ENCODE results near the gene BCL6B.
A peak's percentile ranks its signal among the peaks of the same experiment; 100 is the strongest.
"Not testable (repeated sequence)": the region's sequence is repeated elsewhere in the genome, so short reads cannot be mapped to it uniquely, and the experiment has no call there.

BCL6B gene

DNA sequence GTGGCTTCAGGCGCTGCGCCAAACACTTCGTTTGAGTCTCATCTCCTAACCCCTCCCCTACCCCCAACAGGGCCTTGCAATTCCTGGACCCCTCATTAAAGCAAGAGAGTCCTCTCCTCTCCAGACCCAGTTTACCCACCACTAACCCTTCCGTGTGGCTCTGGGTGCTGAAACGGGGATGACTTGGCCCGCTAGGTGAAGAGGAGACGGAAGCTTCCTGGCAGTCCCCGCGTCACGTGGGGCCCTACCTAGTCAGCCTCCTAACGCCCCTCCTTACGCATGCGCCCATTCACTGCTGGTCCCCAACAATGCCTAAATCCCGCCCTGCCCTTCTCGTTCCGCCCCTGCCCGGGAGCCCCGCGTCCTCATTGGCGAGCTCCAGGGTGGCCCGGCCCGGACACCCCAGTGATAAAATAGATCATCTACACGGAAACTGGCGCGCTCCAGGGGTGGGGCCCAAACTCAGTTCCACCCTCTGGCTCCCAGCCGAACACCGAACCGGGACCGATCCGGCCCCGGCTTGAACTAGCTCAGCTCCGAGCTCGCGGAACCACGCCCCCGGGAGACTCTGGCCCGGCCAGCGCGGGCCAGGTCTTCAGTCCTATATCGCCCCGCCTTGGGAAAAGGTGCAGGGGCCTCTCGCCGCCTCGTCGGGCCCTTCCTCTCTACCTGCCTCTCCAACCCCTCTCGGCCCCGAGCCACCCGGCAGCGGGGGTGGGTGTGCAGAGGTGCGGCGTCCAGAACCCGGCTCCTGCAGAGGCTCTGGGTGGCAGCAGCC is 12.9 kb downstream of the BCL6B start, which contains the start of gene SLC16A13:
SLC16A13 (plus strand) TSS at position 425 of the 778 bp plus-strand sequence. CDS start 368 bp downstream, outside the sequence.
- H3K36me3 Mint-ChIP-seq = no peaks in the 10 kb centered on the region
- peak within 1 kb of the TSS; percentile 94 for H3K4me3 Mint-ChIP-seq
- ATAC-seq = peak; percentile 97
- H3K4me1 Mint-ChIP-seq = peaks cover 55% of the 10 kb centered on the region
- no peaks in the 10 kb centered on the region for H3K9me3 Mint-ChIP-seq
- H3K27ac Mint-ChIP-seq = peak within 1 kb of the TSS; percentile 98
- H3K27me3 Mint-ChIP-seq = no peaks in the 10 kb centered on the region

GRCh38 chr17:7038025-7038862 is 15.4 kb downstream of the BCL6B start:
- H3K4me1 Mint-ChIP-seq = peaks cover 62% of the 10 kb centered on the region
- H3K36me3 Mint-ChIP-seq = no peaks in the 10 kb centered on the region
- H3K27me3 Mint-ChIP-seq = no peaks in the 10 kb centered on the region

DNA sequence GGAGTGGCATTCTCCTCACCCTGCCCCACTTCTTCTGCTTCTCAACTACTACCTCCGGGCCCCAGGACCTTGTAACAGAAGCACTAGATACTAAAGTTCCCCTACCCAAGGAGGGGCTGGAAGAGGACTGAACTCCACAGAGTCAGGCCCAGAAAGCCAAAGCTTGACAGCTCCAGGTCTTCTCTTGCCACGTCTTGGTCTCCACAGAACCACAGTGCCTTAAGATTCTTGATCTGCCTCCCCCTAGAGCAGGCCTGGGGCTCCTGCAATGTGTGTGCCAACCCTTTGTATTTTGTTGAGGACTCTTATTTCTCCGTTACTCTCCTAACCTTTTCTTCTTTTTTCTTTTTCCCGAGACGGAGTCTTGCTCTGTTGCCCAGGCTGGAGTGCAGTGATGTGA is 17.0 kb downstream of the BCL6B start:
- no peaks in the 10 kb centered on the region for H3K9me3 Mint-ChIP-seq
- no peak overlapping the region for H3K4me3 Mint-ChIP-seq
- no peak for ATAC-seq
- peaks cover 67% of the 10 kb centered on the region for H3K4me1 Mint-ChIP-seq
- H3K27ac Mint-ChIP-seq = no peak overlapping the region
- no peaks in the 10 kb centered on the region for H3K27me3 Mint-ChIP-seq
- no peaks in the 10 kb centered on the region for H3K36me3 Mint-ChIP-seq

More at GRCh38 chr17:7038025-7038862, 15.4 kb downstream of the BCL6B start:
- peak overlapping the region; percentile 1 for H3K4me3 Mint-ChIP-seq
- H3K27ac Mint-ChIP-seq = no peak overlapping the region
- ATAC-seq = no peak
- H3K9me3 Mint-ChIP-seq = no peaks in the 10 kb centered on the region

DNA sequence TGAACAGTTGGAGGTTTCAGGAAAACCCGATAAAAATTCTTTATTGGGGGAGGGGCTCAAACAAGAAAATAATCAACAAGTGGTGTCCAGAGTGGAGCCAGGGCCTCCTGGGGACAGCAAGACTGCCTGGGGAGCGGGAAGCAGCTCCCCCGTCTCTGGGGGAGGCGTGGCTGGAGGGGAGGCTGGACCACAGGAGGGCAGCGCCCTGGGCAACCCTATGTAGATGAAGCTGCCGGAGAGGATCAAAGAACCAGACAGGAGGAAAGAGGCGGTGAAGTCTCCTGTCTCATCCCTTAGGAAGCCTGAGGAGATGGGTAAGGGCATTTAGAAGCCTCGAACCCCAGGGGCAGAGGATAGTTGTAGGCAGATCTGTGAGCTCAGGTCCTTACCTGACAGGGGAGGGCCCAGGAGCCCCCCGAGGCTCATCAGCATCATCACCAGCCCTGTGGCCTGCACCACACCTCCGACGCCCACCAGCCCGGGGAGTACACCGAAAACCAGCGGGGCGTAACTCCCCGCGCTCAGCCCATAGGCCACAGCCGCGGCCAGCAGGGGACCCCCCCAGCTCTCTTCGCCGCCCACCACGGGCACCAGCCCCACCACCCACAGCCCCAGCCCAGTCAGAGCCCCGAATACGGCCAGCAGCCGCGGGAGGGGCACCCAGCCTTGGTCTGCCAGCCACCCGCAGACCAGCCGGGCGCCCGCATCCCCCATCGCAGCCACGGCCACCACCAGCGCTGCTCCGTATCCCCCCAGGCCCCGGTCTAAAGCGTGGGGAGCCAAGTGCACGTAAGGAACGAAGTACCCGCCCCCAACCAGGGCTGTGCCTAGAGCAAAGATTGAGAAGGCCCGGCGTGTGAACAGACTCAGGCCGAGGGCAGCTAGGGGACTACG is 19.0 kb downstream of the BCL6B start:
- no peaks in the 10 kb centered on the region for H3K9me3 Mint-ChIP-seq
- no peaks in the 10 kb centered on the region for H3K36me3 Mint-ChIP-seq
- peaks cover 61% of the 10 kb centered on the region for H3K4me1 Mint-ChIP-seq
- peak overlapping the region; percentile 78 for H3K4me3 Mint-ChIP-seq
- peak; percentile 28 for ATAC-seq
- no peaks in the 10 kb centered on the region for H3K27me3 Mint-ChIP-seq
- H3K27ac Mint-ChIP-seq = peak overlapping the region; percentile 85

DNA sequence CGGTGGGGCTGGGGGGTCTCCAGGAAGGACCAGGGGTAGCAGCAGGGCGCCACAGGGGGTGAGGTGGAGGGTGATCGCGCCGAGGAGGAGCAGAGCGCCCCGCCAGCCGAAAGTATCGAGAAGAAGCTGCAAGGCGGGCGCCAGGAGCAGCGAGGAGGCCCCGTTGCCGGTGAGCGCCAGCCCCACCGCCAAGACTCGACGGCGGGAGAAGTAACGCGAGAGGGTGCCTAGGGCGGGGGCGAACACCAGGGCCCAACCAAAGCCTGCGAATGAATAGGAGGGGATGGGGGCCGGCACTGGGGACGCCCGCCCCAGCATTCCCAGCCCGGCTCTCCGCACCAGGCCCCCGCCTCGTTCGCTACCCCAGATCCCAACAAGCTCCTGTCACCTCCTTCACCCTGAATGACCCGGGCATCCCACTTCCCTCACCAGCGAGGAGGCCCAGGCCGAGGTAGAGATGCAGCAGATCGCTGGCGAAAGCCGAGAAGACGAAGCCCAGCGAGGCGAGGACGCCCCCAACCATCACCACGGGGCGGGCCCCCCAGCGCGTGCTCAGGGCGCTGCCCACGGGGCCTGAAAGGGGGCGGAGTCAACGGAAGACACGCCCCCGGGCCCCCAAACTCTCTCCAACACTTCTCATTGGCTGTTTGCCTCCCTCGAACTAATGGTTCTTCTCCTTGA is 19.8 kb downstream of the BCL6B start:
- H3K27me3 Mint-ChIP-seq = no peaks in the 10 kb centered on the region
- peak; percentile 14 for ATAC-seq
- H3K4me3 Mint-ChIP-seq = peak overlapping the region; percentile 78
- H3K36me3 Mint-ChIP-seq = no peaks in the 10 kb centered on the region
- H3K9me3 Mint-ChIP-seq = no peaks in the 10 kb centered on the region
- peak overlapping the region; percentile 85 for H3K27ac Mint-ChIP-seq
- peaks cover 60% of the 10 kb centered on the region for H3K4me1 Mint-ChIP-seq

DNA sequence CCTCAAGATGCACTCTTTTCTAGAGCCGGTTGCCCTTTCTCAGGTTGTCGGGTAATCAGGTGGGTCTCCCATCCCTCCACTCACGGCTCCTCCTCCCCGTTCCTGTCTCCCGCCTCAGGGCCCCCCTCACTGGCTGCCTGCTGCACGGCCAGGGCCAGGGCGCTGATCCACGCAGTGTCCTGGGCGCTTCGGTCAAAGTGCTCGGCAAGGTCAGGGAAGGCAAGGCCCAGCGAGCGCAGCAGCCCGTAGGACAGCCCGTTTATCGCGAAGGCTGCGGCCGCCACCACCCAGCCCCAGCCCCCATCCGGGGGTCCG is 20.3 kb downstream of the BCL6B start:
- H3K9me3 Mint-ChIP-seq = no peaks in the 10 kb centered on the region
- H3K27me3 Mint-ChIP-seq = no peaks in the 10 kb centered on the region
- H3K4me1 Mint-ChIP-seq = peaks cover 59% of the 10 kb centered on the region
- peak overlapping the region; percentile 78 for H3K4me3 Mint-ChIP-seq
- no peak for ATAC-seq
- H3K27ac Mint-ChIP-seq = peak overlapping the region; percentile 85
- H3K36me3 Mint-ChIP-seq = no peaks in the 10 kb centered on the region

- H3K36me3 Mint-ChIP-seq = no peaks in the 10 kb centered on the region
- H3K27ac Mint-ChIP-seq = peak within 1 kb of the TSS; percentile 85
- no peaks in the 10 kb centered on the region for H3K27me3 Mint-ChIP-seq
- peak within 1 kb of the TSS; percentile 78 for H3K4me3 Mint-ChIP-seq
- ATAC-seq = peak; percentile 70
- no peaks in the 10 kb centered on the region for H3K9me3 Mint-ChIP-seq
- H3K4me1 Mint-ChIP-seq = peaks cover 54% of the 10 kb centered on the region
Measured at GRCh38 chr17:7043497-7044198, 20.8 kb downstream of the BCL6B start, which contains the start of gene SLC16A11. Gene SLC16A11 (minus strand): TSS chr17:7044092. CDS start chr17:7043513, 579 bp downstream.

GRCh38 chr17:7045492-7046126 is 22.8 kb downstream of the BCL6B start:
- peak; percentile 34 for ATAC-seq
- Mint-ChIP-seq H3K4me3 (peak overlapping the region; percentile 76), H3K27ac (peak overlapping the region; percentile 58), H3K9me3 (no peaks in the 10 kb centered on the region), H3K36me3 (no peaks in the 10 kb centered on the region), H3K4me1 (peaks cover 46% of the 10 kb centered on the region), H3K27me3 (no peaks in the 10 kb centered on the region)

DNA sequence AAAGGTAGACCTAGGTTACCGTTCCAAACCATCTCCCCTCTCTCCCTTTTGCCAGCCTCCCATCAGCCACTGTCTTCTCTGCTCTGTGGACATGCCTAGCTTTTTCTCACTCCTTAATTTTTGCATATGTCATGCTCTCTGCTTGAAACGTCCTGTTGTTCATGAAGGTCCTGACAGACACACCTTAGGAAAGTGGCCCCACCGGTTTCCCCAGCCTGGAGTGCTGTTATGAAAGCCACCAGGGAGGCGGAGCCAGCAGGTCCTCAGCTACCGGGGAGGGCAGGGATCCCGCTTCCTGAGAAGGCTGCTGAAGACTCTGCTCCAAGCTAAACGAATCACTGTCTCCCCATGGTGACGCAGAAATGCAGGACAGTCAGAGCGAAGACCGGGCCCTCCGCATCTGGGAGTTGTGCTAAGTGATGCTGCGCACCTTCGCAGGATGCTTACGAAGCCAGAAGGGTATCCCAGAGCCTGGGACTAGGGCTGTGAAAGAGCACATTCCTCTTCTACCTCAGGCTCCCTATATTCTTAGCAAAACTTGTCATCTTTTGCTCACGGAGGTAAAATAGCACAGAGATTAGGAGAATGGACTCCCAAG is 23.4 kb downstream of the BCL6B start:
- H3K4me3 Mint-ChIP-seq = peak overlapping the region; percentile 76
- no peaks in the 10 kb centered on the region for H3K36me3 Mint-ChIP-seq
- no peaks in the 10 kb centered on the region for H3K27me3 Mint-ChIP-seq
- peaks cover 43% of the 10 kb centered on the region for H3K4me1 Mint-ChIP-seq
- peak overlapping the region; percentile 58 for H3K27ac Mint-ChIP-seq
- no peak for ATAC-seq
- no peaks in the 10 kb centered on the region for H3K9me3 Mint-ChIP-seq

- peak; percentile 26 for ATAC-seq
- Mint-ChIP-seq H3K4me3 (peak overlapping the region; percentile 76), H3K4me1 (peaks cover 37% of the 10 kb centered on the region), H3K27ac (peak overlapping the region; percentile 58)
- H3K27me3 Mint-ChIP-seq, H3K9me3 Mint-ChIP-seq, H3K36me3 Mint-ChIP-seq: not testable (repeated sequence)
Measured at GRCh38 chr17:7046725-7047397, 24.0 kb downstream of the BCL6B start.

GRCh38 chr17:7047566-7047965 is 24.7 kb downstream of the BCL6B start:
- Mint-ChIP-seq H3K4me3 (no peak overlapping the region), H3K27ac (no peak overlapping the region)
- ATAC-seq = no peak

GRCh38 chr17:7048968-7049367 is 26.1 kb downstream of the BCL6B start:
- H3K27ac Mint-ChIP-seq = no peak overlapping the region
- no peaks in the 10 kb centered on the region for H3K9me3 Mint-ChIP-seq
- H3K4me1 Mint-ChIP-seq = peaks cover 19% of the 10 kb centered on the region
- ATAC-seq = no peak
- no peak overlapping the region for H3K4me3 Mint-ChIP-seq
- no peaks in the 10 kb centered on the region for H3K36me3 Mint-ChIP-seq
- no peaks in the 10 kb centered on the region for H3K27me3 Mint-ChIP-seq

More at GRCh38 chr17:7047566-7047965, 24.7 kb downstream of the BCL6B start:
- H3K9me3 Mint-ChIP-seq = no peaks in the 10 kb centered on the region
- no peaks in the 10 kb centered on the region for H3K27me3 Mint-ChIP-seq
- H3K4me1 Mint-ChIP-seq = peaks cover 30% of the 10 kb centered on the region
- H3K36me3 Mint-ChIP-seq = no peaks in the 10 kb centered on the region

DNA sequence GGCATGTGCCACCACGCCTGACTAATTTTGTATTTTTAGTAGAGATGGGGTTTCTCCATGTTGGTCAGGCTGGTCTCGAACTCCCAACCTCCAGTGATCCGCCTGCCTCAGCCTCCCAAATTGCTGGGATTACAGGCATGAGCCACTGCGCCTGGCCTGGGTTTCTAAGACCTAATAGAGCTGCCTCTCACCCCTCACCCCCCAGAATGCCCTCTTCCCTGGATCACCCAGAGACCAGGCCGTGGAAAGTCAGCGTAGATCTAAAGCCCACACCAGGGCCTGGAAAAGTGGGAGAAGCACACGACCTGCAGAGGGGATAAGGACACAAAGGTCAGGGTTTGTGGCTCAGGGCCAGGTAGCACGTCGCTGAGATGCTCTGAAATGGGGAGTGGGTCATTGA is 27.7 kb downstream of the BCL6B start:
- ATAC-seq, H3K27me3 Mint-ChIP-seq, H3K9me3 Mint-ChIP-seq, H3K27ac Mint-ChIP-seq, H3K36me3 Mint-ChIP-seq, H3K4me3 Mint-ChIP-seq: not testable (repeated sequence)
- peaks cover 17% of the 10 kb centered on the region for H3K4me1 Mint-ChIP-seq

Measured in stimulated activated memory B cell treated with anti-CD40 and anti-IgM and Interleukin-4, amounts not matched to agents 10 μg/mL and 1 μg/mL and 100 μg/mL, for 72 hours (primary cell).